Keratinocyte (primary cell): ENCODE data around the gene CDK8. TPM values are rescaled to one million over a fixed set of nuclear protein-coding genes. Genes with fewer than 3 reads are reported as not detected.

Experiments
- DNase-seq: peaks from one replicate; pipeline ENCODE4 v3.0.0-alpha.2; 2011; ENCODE audit warnings: low read depth, missing footprints, low spot score
- FAIRE-seq: peaks from 2 replicates; lab custom pipeline; 2011; peaks lifted over from hg19 to GRCh38; lab: Jason Lieb, UNC
- H2AFZ ChIP-seq: 2 replicates; pipeline ENCODE4 v1.6.0; 2012; ENCODE audit warnings: low read length, control low read depth, inconsistent platforms; ENCODE audit not compliant: control insufficient read depth
- H3K27ac ChIP-seq: 2 replicates; pipeline ENCODE4 v1.5.1; 2011; ENCODE audit warnings: low read length; ENCODE audit not compliant: control insufficient read depth, insufficient read depth
- H3K27me3 ChIP-seq: 3 replicates; pipeline ENCODE4 v1.6.0; 2011; ENCODE audit warnings: low read length; ENCODE audit not compliant: control insufficient read depth, insufficient read depth; ENCODE audit errors: extremely low read depth
- H3K36me3 ChIP-seq, 2 experiments: 2 replicates in 1 of 2; 3 replicates in 1 of 2; pipeline ENCODE4 v1.5.1; 2011; ENCODE audit warnings: low read length in 2 of 2, mild to moderate bottlenecking in 1 of 2; ENCODE audit not compliant: control insufficient read depth in 2 of 2, insufficient read depth in 2 of 2; ENCODE audit errors: extremely low read depth in 1 of 2
- H3K4me1 ChIP-seq: 3 replicates; pipeline ENCODE4 v1.5.1; 2011; ENCODE audit warnings: low read length; ENCODE audit not compliant: control insufficient read depth, insufficient read depth; ENCODE audit errors: extremely low read depth
- H3K4me2 ChIP-seq: 3 replicates; pipeline ENCODE4 v1.6.0; 2011; ENCODE audit warnings: low read depth, low read length; ENCODE audit not compliant: control insufficient read depth, insufficient read depth; ENCODE audit errors: extremely low read depth
- H3K4me3 ChIP-seq, 3 experiments: fragments of 200-600 bp in 1 of 3; sonication (generic) in 1 of 3; 2 replicates in 2 of 3; 3 replicates in 1 of 3; pipeline ENCODE4 v1.5.1; 2011 to 2016; ENCODE audit warnings: low read length in 3 of 3, mild to moderate bottlenecking in 3 of 3, control low read depth in 2 of 3, inconsistent platforms in 1 of 3, low read depth in 1 of 3, mixed read lengths in 1 of 3, mixed run types in 1 of 3, moderate library complexity in 1 of 3; ENCODE audit not compliant: control insufficient read depth in 2 of 3, insufficient read depth in 2 of 3; ENCODE audit errors: extremely low read depth in 1 of 3
- H3K79me2 ChIP-seq: 2 replicates; pipeline ENCODE4 v1.6.0; 2012; ENCODE audit warnings: low read length; ENCODE audit not compliant: control insufficient read depth, insufficient read depth
- H3K9ac ChIP-seq: 3 replicates; pipeline ENCODE4 v1.6.0; 2011; ENCODE audit warnings: low read length; ENCODE audit not compliant: control insufficient read depth, insufficient read depth; ENCODE audit errors: extremely low read depth
- H3K9me1 ChIP-seq: 3 replicates; pipeline ENCODE4 v1.6.0; 2011; ENCODE audit warnings: low read length; ENCODE audit not compliant: control insufficient read depth, insufficient read depth; ENCODE audit errors: extremely low read depth
- H3K9me3 ChIP-seq: 2 replicates; pipeline ENCODE4 v1.5.1; 2012; ENCODE audit warnings: low read depth, low read length; ENCODE audit not compliant: control insufficient read depth
- H4K20me1 ChIP-seq: 3 replicates; pipeline ENCODE4 v1.6.0; 2011; ENCODE audit warnings: low read length; ENCODE audit not compliant: control insufficient read depth, insufficient read depth; ENCODE audit errors: extremely low read depth
- EZH2 ChIP-seq: IDR thresholded peaks from one replicate; pipeline ENCODE4 v1.6.1; 2012; ENCODE audit warnings: inconsistent platforms, mild to moderate bottlenecking, low read length, moderate library complexity
- dilution Hi-C: fragments of 300-500 bp; cut with MboI; formaldehyde crosslinking; loops from one replicate; pipeline ENCODE4 v1.7.0; 2020; ENCODE audit warnings: low sequenced_read_pairs; ENCODE audit not compliant: extremely low pct_ligation_motif_present
- polyA plus RNA-seq, 5 experiments: library from polyadenylated mRNA; depleted of rRNA in 3 of 5; stranded (reverse) in 3 of 5; stranded (forward) in 1 of 5; unstranded in 1 of 5; fragments of >200 nt; gene quantifications; 1 replicate in 1 of 5; 2 replicates in 3 of 5; 3 replicates in 1 of 5; pipeline versions ENCODE4 v1.2.1 to v1.2.3, GENCODE V29; 2011 to 2012; ENCODE audit warnings: missing spikeins in 2 of 5, low read depth in 1 of 5, low replicate concordance in 1 of 5
- TF ChIP-seq, protein P1 (sequence below), 3 experiments: IDR thresholded peaks in 1 of 3; conservative IDR thresholded peaks in 1 of 3; optimal IDR thresholded peaks in 1 of 3; 2 replicates in 2 of 3; 3 replicates in 1 of 3; pipeline versions ENCODE3 to v1.5.1; 2011; ENCODE audit warnings: low read length in 3 of 3, mild to moderate bottlenecking in 3 of 3, moderate library complexity in 2 of 3, control low read depth in 1 of 3, inconsistent platforms in 1 of 3; ENCODE audit not compliant: insufficient read depth in 2 of 3; ENCODE audit errors: extremely low read depth in 1 of 3

The CDK8 gene
- polyA plus RNA-seq, 1 donor (not counting 4 experiments of a cell fraction or from before 2014, with no cell fraction given): 27.5 TPM

DNA sequence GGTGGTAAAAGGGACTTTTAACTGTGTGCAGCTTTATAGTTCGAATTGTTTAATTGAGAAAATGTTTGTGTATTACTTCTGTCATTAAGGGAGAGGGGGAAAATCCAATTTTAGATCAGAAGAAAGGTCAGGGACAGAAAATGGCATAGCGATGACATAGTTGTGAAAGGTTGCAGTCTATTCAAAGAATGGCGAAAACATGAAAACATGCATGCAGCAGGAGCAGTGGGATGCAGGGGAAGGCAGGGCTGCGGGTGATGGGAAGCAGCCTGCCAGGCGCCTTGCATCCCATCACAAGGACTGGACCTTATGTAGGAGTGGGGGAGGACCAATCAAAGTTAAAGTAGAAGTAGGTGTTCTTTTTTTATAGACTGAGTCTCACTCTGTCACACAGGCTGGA lies 125.9 kb downstream of the CDK8 start:
- no peak overlapping the region for H2AFZ ChIP-seq
- H3K9ac ChIP-seq: no peak overlapping the region
- peaks cover 0 to 2% of the 10 kb centered on the region in 2 experiments for H3K36me3 ChIP-seq
- no peak for DNase-seq
- H3K4me1 ChIP-seq: no peaks in the 10 kb centered on the region
- dilution Hi-C loops: no loop called here
- no peak overlapping the region for H3K4me3 ChIP-seq
- H3K9me3 ChIP-seq: no peaks in the 10 kb centered on the region
- no peaks in the 10 kb centered on the region for H3K79me2 ChIP-seq
- no peaks in the 10 kb centered on the region for H3K27me3 ChIP-seq
- no peaks in the 10 kb centered on the region for H4K20me1 ChIP-seq
- FAIRE-seq: no peak
- TF ChIP-seq EZH2: no peak
- no peak overlapping the region for H3K4me2 ChIP-seq
- no peaks in the 10 kb centered on the region for H3K9me1 ChIP-seq
- H3K27ac ChIP-seq: no peak overlapping the region

GRCh38 chr13:26380930-26381329 lies 127.0 kb downstream of the CDK8 start:
- Histone ChIP-seq H3K9ac (no peak overlapping the region), H3K4me1 (no peaks in the 10 kb centered on the region), H3K9me1 (no peaks in the 10 kb centered on the region), H3K79me2 (no peaks in the 10 kb centered on the region), H4K20me1 (no peaks in the 10 kb centered on the region), H3K27me3 (no peaks in the 10 kb centered on the region), H3K4me2 (no peak overlapping the region), H3K9me3 (no peaks in the 10 kb centered on the region), H3K36me3 (peaks cover 0 to 2% of the 10 kb centered on the region in 2 experiments), H3K4me3 (no peak overlapping the region), H2AFZ (no peak overlapping the region), H3K27ac (no peak overlapping the region)
- dilution Hi-C loops: no loop called here
- TF ChIP-seq, protein P1, sequence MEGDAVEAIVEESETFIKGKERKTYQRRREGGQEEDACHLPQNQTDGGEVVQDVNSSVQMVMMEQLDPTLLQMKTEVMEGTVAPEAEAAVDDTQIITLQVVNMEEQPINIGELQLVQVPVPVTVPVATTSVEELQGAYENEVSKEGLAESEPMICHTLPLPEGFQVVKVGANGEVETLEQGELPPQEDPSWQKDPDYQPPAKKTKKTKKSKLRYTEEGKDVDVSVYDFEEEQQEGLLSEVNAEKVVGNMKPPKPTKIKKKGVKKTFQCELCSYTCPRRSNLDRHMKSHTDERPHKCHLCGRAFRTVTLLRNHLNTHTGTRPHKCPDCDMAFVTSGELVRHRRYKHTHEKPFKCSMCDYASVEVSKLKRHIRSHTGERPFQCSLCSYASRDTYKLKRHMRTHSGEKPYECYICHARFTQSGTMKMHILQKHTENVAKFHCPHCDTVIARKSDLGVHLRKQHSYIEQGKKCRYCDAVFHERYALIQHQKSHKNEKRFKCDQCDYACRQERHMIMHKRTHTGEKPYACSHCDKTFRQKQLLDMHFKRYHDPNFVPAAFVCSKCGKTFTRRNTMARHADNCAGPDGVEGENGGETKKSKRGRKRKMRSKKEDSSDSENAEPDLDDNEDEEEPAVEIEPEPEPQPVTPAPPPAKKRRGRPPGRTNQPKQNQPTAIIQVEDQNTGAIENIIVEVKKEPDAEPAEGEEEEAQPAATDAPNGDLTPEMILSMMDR (optimal IDR thresholded peaks at IDR 0.05 in 1 of 3, IDR thresholded peaks at IDR 0.05 in 1 of 3, conservative IDR thresholded peaks at IDR 0.05 in 1 of 3; ENCODE audit: extremely low read depth in 1 of 3, insufficient read depth in 2 of 3, low read length in 3 of 3): no peak
- no peak for TF ChIP-seq EZH2
- FAIRE-seq: no peak
- DNase-seq: no peak

DNA sequence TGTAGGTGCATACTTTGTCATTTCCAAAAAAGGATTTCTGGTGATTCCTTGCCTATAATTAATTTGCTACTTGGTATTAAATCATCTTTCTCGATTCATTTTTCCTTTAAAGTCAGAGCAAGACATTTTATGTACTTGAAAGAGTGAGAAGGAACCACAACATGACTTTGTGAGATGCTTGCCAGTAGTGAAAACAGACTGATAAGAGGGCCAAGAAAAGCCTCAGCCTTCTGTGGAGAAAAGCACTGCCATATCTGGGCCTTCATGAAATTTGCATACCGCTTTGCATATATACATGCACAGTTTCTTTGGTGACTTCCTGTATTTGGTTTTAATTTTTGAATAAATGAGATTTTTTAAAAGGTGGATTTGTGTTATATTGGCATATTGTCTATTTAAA lies 128.4 kb downstream of the CDK8 start:
- Histone ChIP-seq H3K9ac (no peak overlapping the region), H3K27ac (no peak overlapping the region), H3K9me3 (no peaks in the 10 kb centered on the region), H3K4me2 (no peak overlapping the region), H2AFZ (no peak overlapping the region), H3K79me2 (no peaks in the 10 kb centered on the region), H3K27me3 (no peaks in the 10 kb centered on the region), H3K9me1 (no peaks in the 10 kb centered on the region), H3K4me3 (no peak overlapping the region), H4K20me1 (no peaks in the 10 kb centered on the region), H3K36me3 (peaks cover 0 to 3% of the 10 kb centered on the region in 2 experiments), H3K4me1 (no peaks in the 10 kb centered on the region)
- TF ChIP-seq, protein P1 (optimal IDR thresholded peaks at IDR 0.05 in 1 of 3, IDR thresholded peaks at IDR 0.05 in 1 of 3, conservative IDR thresholded peaks at IDR 0.05 in 1 of 3; ENCODE audit: extremely low read depth in 1 of 3, insufficient read depth in 2 of 3, low read length in 3 of 3): no peak
- TF ChIP-seq EZH2: no peak
- dilution Hi-C loops: no loop called here
- no peak for FAIRE-seq
- DNase-seq: no peak
